Transverse colon (tissue), 4 donors: Measurements from ENCODE around the gene RGCC.

ENCODE experiments used
- POLR2AphosphoS5 ChIP-seq, 3 donors: sonication (generic); formaldehyde crosslinking; IDR thresholded peaks; one replicate each; pipeline ENCODE4 v1.6.1; 2016; ENCODE audit warnings: antibody characterized with exemption in 3 of 3
- TF ChIP-seq, protein P1 (sequence below), 5 experiments: fragments of 200-600 bp in 3 of 5; fragments of 450-650 bp in 2 of 5; sonication (generic) in 3 of 5; IDR thresholded peaks; 1 replicate in 2 of 5; 2 replicates in 3 of 5; pipeline ENCODE4 v1.5.1; 2016 to 2017; ENCODE audit warnings: antibody characterized with exemption in 5 of 5, inconsistent platforms in 3 of 5, mild to moderate bottlenecking in 2 of 5, moderate library complexity in 1 of 5

DNA sequence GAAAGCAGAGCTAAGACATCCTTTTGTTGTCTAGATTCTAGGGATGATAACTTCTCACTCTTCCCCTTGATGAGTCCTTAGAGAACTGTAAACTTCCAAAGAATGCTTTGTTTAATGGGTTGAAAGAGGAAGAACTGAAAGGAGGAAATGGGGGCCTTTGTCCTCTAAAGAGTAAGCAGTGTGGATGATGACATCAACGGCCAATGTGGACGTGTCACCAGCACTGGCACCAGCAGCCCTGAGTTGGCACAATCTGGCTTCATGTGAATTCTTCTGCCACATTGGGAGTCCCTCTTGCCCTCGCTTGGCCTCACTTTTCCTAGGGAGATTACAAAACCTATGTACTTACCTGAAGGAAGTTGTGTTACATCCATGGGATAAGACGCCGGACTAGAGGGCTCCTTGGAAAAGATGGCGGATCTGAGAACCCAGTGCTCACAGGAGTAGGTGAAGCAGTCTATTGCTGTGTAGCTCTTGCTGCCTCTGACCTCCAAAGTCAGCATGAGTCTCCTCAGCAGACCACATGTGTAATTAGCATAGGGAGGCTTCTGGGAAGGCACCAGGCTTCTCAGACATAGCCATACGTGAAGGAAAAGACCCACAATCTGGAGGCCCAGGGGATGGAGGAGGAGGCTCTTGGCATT, 62.8 kb downstream of the RGCC start:
- TF ChIP-seq, protein P1, sequence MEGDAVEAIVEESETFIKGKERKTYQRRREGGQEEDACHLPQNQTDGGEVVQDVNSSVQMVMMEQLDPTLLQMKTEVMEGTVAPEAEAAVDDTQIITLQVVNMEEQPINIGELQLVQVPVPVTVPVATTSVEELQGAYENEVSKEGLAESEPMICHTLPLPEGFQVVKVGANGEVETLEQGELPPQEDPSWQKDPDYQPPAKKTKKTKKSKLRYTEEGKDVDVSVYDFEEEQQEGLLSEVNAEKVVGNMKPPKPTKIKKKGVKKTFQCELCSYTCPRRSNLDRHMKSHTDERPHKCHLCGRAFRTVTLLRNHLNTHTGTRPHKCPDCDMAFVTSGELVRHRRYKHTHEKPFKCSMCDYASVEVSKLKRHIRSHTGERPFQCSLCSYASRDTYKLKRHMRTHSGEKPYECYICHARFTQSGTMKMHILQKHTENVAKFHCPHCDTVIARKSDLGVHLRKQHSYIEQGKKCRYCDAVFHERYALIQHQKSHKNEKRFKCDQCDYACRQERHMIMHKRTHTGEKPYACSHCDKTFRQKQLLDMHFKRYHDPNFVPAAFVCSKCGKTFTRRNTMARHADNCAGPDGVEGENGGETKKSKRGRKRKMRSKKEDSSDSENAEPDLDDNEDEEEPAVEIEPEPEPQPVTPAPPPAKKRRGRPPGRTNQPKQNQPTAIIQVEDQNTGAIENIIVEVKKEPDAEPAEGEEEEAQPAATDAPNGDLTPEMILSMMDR (IDR thresholded peaks at IDR 0.05), result no peak
- TF ChIP-seq POLR2AphosphoS5 (IDR thresholded peaks at IDR 0.05), result no peak
